Kidney glomerular epithelial cell (primary cell): Measurements from ENCODE around the gene CCDC78.
"Not testable (repeated sequence)": the region's sequence is repeated elsewhere in the genome, so short reads cannot be mapped to it uniquely, and the experiment has no call there.

ENCODE experiments used
- DNase-seq: peaks from one replicate; lab custom pipeline; 2025; lab: John Stamatoyannopoulos, UW

The CCDC78 gene

GRCh38 chr16:693364-693763, 32.9 kb downstream of the CCDC78 start:
- DNase-seq = no peak

- no peak for DNase-seq
Measured at GRCh38 chr16:692356-693108, 33.7 kb downstream of the CCDC78 start.

GRCh38 chr16:691242-691641, 35.0 kb downstream of the CCDC78 start:
- not testable (repeated sequence) for DNase-seq

GRCh38 chr16:689175-689897, 36.9 kb downstream of the CCDC78 start:
- DNase-seq = no peak

GRCh38 chr16:687499-687898, 38.7 kb downstream of the CCDC78 start:
- DNase-seq = no peak

- no peak for DNase-seq
Measured at GRCh38 chr16:686459-687260, 39.6 kb downstream of the CCDC78 start.

- peak; percentile 21 for DNase-seq
Measured at GRCh38 chr16:685967-686366, 40.3 kb downstream of the CCDC78 start.

- no peak for DNase-seq
Measured at GRCh38 chr16:684961-685696, 41.1 kb downstream of the CCDC78 start.

GRCh38 chr16:684071-684794, 42.0 kb downstream of the CCDC78 start, which contains the start of gene JMJD8:
JMJD8 (minus strand) TSS chr16:684334; CDS start chr16:684319, 15 bp downstream.
- DNase-seq = peak; percentile 86

GRCh38 chr16:683396-684070, 42.7 kb downstream of the CCDC78 start:
- no peak for DNase-seq

- DNase-seq = no peak
Measured at GRCh38 chr16:682493-683395, 43.5 kb downstream of the CCDC78 start.

- DNase-seq = no peak
Measured at GRCh38 chr16:681746-682427, 44.4 kb downstream of the CCDC78 start.

- DNase-seq = no peak
Measured at GRCh38 chr16:680967-681745, 45.1 kb downstream of the CCDC78 start.

GRCh38 chr16:680625-680945, 45.7 kb downstream of the CCDC78 start:
- DNase-seq = no peak

GRCh38 chr16:679814-680624, 46.2 kb downstream of the CCDC78 start, which contains the start of gene STUB1:
STUB1 (plus strand) TSS chr16:680410; CDS start chr16:680526, 116 bp downstream.
- peak; percentile 58 for DNase-seq

GRCh38 chr16:678858-679813, 47.1 kb downstream of the CCDC78 start:
- peak; percentile 33 for DNase-seq
